ENCODE measurements around the gene PIK3CB.

The PIK3CB gene

GRCh38 chr3:138657508-138657907 is 177.2 kb downstream of the PIK3CB start:
- Histone ChIP-seq H3K27ac (ENCODE audit: low read length) (no peak overlapping the region), H3K9me2 (replicated peaks; ENCODE audit: insufficient read depth, low read length) (no peaks in the 10 kb centered on the region), H2AFZ (ENCODE audit: low read length) (no peak overlapping the region), H3K9ac (ENCODE audit: low read length) (no peak overlapping the region), H3K79me2 (ENCODE audit: low read length) (no peaks in the 10 kb centered on the region), H3K4me1 (ENCODE audit: low read length) (no peaks in the 10 kb centered on the region), H3K9me3 (replicated peaks; ENCODE audit: insufficient read depth, low read length) (no peaks in the 10 kb centered on the region), H3F3A (ENCODE audit: insufficient read depth, low read length) (no peaks in the 10 kb centered on the region), H3K36me3 (replicated peaks; ENCODE audit: insufficient read depth, low read length) (0 out of 2 replicates have a peak, but pooled peaks cover 3% of the 10 kb centered on the region), H3K4me3 (ENCODE audit: low read length) (no peak overlapping the region), H3K27me3 (replicated peaks; ENCODE audit: insufficient read depth, low read length) (no peaks in the 10 kb centered on the region), H4K20me1 (ENCODE audit: insufficient read depth, low read length) (no peaks in the 10 kb centered on the region), H3K4me2 (ENCODE audit: low read depth, low read length) (no peak overlapping the region)
- no peak for TF ChIP-seq EZH2 (optimal IDR thresholded peaks at IDR 0.05; ENCODE audit: low read depth, low read length)
- no peak for TF ChIP-seq CTCF (IDR thresholded peaks at IDR 0.05; ENCODE audit: low read length)
- DNase-seq = no peak

GRCh38 chr3:138653567-138653966 is 181.2 kb downstream of the PIK3CB start:
- H2AFZ ChIP-seq (ENCODE audit: low read length) = no peak overlapping the region
- H3K4me2 ChIP-seq (ENCODE audit: low read depth, low read length) = no peak overlapping the region
- no peaks in the 10 kb centered on the region for H4K20me1 ChIP-seq (ENCODE audit: insufficient read depth, low read length)
- H3K36me3 ChIP-seq (replicated peaks; ENCODE audit: insufficient read depth, low read length) = 0 out of 2 replicates have a peak, but pooled peaks cover 3% of the 10 kb centered on the region
- H3K27ac ChIP-seq (ENCODE audit: low read length) = no peak overlapping the region
- H3K4me3 ChIP-seq (ENCODE audit: low read length) = no peak overlapping the region
- H3K27me3 ChIP-seq (replicated peaks; ENCODE audit: insufficient read depth, low read length) = no peaks in the 10 kb centered on the region
- H3F3A ChIP-seq (ENCODE audit: insufficient read depth, low read length) = no peaks in the 10 kb centered on the region
- TF ChIP-seq EZH2phosphoT487 (IDR thresholded peaks at IDR 0.05; ENCODE audit: low read length) = no peak
- no peak for TF ChIP-seq CTCF (IDR thresholded peaks at IDR 0.05; ENCODE audit: low read length)
- no peak for TF ChIP-seq EZH2 (optimal IDR thresholded peaks at IDR 0.05; ENCODE audit: low read depth, low read length)
- H3K9me2 ChIP-seq (replicated peaks; ENCODE audit: insufficient read depth, low read length) = no peaks in the 10 kb centered on the region
- DNase-seq = no peak
- H3K4me1 ChIP-seq (ENCODE audit: low read length) = no peaks in the 10 kb centered on the region
- H3K9me3 ChIP-seq (replicated peaks; ENCODE audit: insufficient read depth, low read length) = no peaks in the 10 kb centered on the region
- H3K9ac ChIP-seq (ENCODE audit: low read length) = no peak overlapping the region
- no peaks in the 10 kb centered on the region for H3K79me2 ChIP-seq (ENCODE audit: low read length)

GRCh38 chr3:138649134-138649533 is 185.6 kb downstream of the PIK3CB start:
- no peak for TF ChIP-seq CTCF (IDR thresholded peaks at IDR 0.05; ENCODE audit: low read length)
- TF ChIP-seq EZH2 (optimal IDR thresholded peaks at IDR 0.05; ENCODE audit: low read depth, low read length) = no peak
- no peak for TF ChIP-seq EZH2phosphoT487 (IDR thresholded peaks at IDR 0.05; ENCODE audit: low read length)
- no peak overlapping the region for H3K27ac ChIP-seq (ENCODE audit: low read length)
- no peak overlapping the region for H2AFZ ChIP-seq (ENCODE audit: low read length)
- H3K27me3 ChIP-seq (replicated peaks; ENCODE audit: insufficient read depth, low read length) = no peaks in the 10 kb centered on the region
- H3K9me2 ChIP-seq (replicated peaks; ENCODE audit: insufficient read depth, low read length) = no peaks in the 10 kb centered on the region
- no peaks in the 10 kb centered on the region for H4K20me1 ChIP-seq (ENCODE audit: insufficient read depth, low read length)
- no peaks in the 10 kb centered on the region for H3K79me2 ChIP-seq (ENCODE audit: low read length)
- no peaks in the 10 kb centered on the region for H3K9me3 ChIP-seq (replicated peaks; ENCODE audit: insufficient read depth, low read length)
- DNase-seq = no peak
- H3F3A ChIP-seq (ENCODE audit: insufficient read depth, low read length) = no peaks in the 10 kb centered on the region
- no peaks in the 10 kb centered on the region for H3K4me1 ChIP-seq (ENCODE audit: low read length)
- no peak overlapping the region for H3K4me3 ChIP-seq (ENCODE audit: low read length)
- H3K4me2 ChIP-seq (ENCODE audit: low read depth, low read length) = no peak overlapping the region
- H3K9ac ChIP-seq (ENCODE audit: low read length) = no peak overlapping the region
- H3K36me3 ChIP-seq (replicated peaks; ENCODE audit: insufficient read depth, low read length) = no peaks in the 10 kb centered on the region
